Measurements from ENCODE around the gene SMG6.
"Not testable (repeated sequence)": the region's sequence is repeated elsewhere in the genome, so short reads cannot be mapped to it uniquely, and the experiment has no call there.

Gene SMG6

GRCh38 chr17:2302778-2303203 is 794 bp downstream of the SMG6 start:
- DNase-seq: no peak

GRCh38 chr17:2299756-2300155 is 3.8 kb downstream of the SMG6 start:
- DNase-seq: no peak

GRCh38 chr17:2299136-2299535 is 4.4 kb downstream of the SMG6 start:
- DNase-seq: no peak

GRCh38 chr17:2297023-2297422 is 6.6 kb downstream of the SMG6 start:
- DNase-seq: no peak

- DNase-seq: no peak
These were observed 8.0 kb downstream of the SMG6 start for GRCh38 chr17:2295575-2295974.

GRCh38 chr17:2292100-2292499 is 11.5 kb downstream of the SMG6 start:
- DNase-seq: no peak

GRCh38 chr17:2289878-2290478 is 13.6 kb downstream of the SMG6 start:
- DNase-seq: no peak

- no peak for DNase-seq
These were observed 20.3 kb downstream of the SMG6 start for GRCh38 chr17:2283302-2283701.

GRCh38 chr17:2282297-2282873 is 21.2 kb downstream of the SMG6 start:
- DNase-seq: peak; percentile 65

GRCh38 chr17:2279707-2280106 is 23.9 kb downstream of the SMG6 start:
- DNase-seq: no peak

GRCh38 chr17:2277429-2278170 is 26.0 kb downstream of the SMG6 start:
- no peak for DNase-seq

GRCh38 chr17:2275722-2276121 is 27.9 kb downstream of the SMG6 start:
- DNase-seq: no peak

- DNase-seq: no peak
These were observed 29.2 kb downstream of the SMG6 start for GRCh38 chr17:2274414-2274813.

- no peak for DNase-seq
These were observed 31.4 kb downstream of the SMG6 start for GRCh38 chr17:2271985-2272702.

- no peak for DNase-seq
These were observed 36.2 kb downstream of the SMG6 start for GRCh38 chr17:2267354-2267753.

GRCh38 chr17:2266865-2267228 is 36.7 kb downstream of the SMG6 start:
- no peak for DNase-seq

GRCh38 chr17:2266045-2266864 is 37.3 kb downstream of the SMG6 start:
- no peak for DNase-seq

- DNase-seq: not testable (repeated sequence)
These were observed 38.4 kb downstream of the SMG6 start for GRCh38 chr17:2265166-2265565.

- DNase-seq: no peak
These were observed 39.3 kb downstream of the SMG6 start for GRCh38 chr17:2264067-2264860.

GRCh38 chr17:2263183-2264066 is 40.2 kb downstream of the SMG6 start:
- DNase-seq: no peak

- DNase-seq: no peak
These were observed 41.4 kb downstream of the SMG6 start for GRCh38 chr17:2262135-2262587.

All from SIG-M5 (cell line).